ENCODE results near the gene HSPA1A.

The HSPA1A gene

GRCh38 chr6:31815025-31815838, at the start of gene HSPA1A, which contains the start of gene HSPA1L:
TSS of gene HSPA1A (plus strand) at chr6:31815543. CDS start at chr6:31815757, 214 bp downstream.
TSS of gene HSPA1L (minus strand) at chr6:31815283. CDS start at chr6:31811972, 3,311 bp downstream.
- in situ Hi-C loops (cut with MboI; ENCODE audit: low sequenced_read_pairs), result no loop called here

DNA sequence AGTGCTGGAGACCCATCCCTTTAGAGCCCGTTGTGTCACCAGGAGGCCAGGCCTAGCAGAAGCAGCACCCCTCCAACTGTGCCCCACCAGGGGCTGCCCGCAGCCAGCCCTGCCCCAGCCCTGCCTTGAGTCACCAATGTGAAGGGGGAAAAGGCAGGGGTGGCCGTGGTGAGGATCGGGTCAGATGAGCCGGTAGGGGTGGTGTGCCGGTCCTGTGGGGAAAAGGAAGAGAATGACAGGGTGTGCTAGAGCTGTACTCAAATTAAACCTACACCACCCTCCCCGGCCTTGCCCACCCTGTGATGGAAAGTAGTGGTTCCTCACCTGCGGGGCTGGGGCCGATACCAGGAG, 49.8 kb upstream of the HSPA1A start:
- in situ Hi-C loops (cut with MboI; ENCODE audit: low sequenced_read_pairs), result no loop called here

DNA sequence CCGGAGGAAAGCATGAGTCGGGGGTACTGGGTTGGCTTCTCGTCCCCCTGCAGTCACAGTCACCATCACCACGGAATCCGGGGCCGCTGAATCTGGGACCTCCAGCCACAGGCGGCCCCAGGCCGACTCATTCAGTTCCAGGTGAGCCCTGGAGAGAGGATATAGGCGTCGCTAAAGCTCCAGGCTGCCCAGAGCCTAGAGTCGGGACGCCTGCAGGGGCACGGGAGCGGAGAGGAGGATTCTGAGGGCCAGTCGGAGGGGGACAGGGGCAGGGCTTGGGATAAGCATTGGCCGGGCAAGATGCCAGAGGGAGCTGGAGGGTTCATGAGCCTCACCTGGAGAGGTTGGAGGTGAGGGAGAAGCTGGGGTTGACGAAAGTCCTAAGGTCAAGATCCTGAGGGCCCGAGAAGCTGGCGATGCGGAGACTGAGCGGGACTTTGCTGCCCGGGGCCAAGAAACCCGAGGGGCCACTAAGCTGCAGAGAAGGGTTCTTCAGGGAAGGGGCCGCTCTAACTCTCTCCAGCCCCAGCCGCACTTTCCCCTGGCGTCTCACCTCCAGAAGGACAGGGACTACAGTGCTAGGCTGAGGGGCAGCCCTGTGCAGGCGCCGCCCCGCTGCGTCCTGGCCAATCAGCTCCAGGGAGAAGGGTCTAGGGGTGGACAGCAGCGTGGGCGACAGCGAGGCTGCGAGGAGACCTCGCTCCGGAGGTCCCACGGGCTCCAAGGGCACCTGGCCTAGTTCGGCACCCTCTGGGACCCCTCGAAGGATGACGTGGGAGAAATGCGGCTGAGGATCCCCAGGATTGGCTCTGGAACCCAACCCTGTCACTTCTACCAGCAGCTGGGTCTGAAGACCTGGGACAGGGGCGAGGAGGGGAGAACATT, 49.2 kb upstream of the HSPA1A start:
- in situ Hi-C loops (cut with MboI; ENCODE audit: low sequenced_read_pairs), result no loop called here

- in situ Hi-C loops (cut with MboI; ENCODE audit: low sequenced_read_pairs), result no loop called here
Measured at GRCh38 chr6:31767096-31767645, 48.2 kb upstream of the HSPA1A start.

DNA sequence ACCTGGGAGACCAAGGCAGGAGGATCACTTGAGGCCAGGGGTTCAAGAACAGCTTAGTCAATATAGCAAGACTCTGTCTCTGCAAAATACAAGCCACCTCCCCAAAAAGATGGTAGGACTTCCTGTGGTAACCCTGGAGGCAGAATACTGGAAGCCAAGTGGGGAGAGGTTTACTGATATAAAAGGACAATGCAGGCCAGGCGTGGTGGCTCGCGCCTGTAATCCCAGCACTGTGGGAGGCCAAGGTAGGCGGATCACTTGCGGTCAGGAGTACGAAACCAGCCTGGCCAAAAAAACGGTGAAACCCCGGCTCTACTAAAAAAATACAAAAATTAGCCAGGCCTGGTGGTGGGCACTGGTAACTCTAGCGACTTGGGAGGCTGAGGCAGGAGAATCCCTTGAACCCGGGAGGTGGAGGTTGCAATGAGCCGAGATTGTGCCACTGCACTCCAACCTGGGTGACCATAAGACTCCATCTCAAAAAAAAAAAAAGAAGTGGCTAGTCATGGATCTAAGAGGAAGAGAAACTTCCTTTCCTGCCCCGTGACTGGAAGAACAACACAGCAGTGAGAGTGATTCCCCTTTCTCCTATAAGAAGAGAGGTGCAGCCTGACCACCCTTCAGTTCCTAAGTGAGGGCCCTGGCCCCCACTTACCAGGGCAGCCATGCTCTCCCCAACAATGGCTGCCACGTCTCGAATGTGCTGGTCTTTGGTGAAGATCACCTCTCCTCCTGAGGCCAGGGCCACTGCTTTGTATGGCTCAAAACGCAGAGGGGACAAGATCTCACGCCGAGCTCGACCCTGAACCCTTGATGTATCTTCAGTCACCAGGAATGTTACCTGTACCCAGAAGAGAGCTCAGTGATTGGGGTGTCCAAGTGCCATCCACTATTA, 46.7 kb upstream of the HSPA1A start:
- in situ Hi-C loops (cut with MboI; ENCODE audit: low sequenced_read_pairs), result no loop called here

DNA sequence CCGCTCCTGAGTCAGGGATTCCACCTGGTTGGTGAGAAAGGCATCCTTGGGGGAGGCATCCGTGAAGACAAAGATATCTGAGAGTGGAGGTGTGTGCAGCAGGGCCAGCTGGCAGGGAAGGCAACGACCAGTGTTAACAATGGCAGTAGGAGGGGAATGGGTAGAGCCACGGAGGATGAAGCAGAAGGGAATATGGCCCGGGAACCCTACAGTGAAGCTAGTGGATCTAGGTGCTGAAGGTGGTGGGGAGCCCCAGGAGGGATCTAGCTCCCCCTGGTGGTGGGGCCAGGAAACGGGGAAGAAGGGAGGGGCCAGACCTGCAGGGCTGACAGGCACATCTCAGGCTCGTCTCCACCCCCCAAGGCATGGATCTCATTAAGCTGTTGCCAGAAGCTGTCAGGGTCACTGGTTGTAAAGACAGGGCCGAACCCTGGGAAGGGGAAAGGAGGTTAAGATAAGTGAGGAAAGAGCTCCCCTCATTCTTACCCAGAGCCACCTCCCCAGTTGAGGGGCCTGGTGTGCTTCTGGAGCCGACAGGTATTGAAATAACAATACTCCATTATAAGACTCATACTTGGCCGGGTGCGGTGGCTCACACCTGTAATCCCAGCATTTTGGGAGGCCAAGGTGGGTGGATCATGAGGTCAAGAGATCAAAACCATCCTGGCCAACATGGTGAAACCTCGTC, 45.5 kb upstream of the HSPA1A start:
- in situ Hi-C loops (cut with MboI; ENCODE audit: low sequenced_read_pairs), result no loop called here

DNA sequence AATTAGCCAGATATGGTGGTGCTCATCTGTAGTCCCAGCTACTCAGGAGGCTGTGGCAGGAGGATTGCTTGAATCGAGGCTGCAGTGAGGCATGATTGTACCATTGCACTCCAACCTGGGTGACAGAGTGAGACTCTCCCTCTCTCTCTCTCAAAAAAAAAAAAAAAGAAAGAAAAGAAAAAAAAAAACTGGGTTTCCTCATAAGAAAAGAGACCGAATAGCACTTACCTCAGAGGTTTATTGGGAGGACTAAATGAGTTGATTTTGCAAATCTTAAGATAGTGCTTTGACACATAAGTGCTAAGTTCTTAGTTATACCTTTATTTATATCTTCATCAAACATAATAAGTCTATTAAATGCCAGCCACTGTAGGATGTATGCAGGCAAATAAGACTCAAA, 44.5 kb upstream of the HSPA1A start:
- in situ Hi-C loops (cut with MboI; ENCODE audit: low sequenced_read_pairs), result no loop called here

DNA sequence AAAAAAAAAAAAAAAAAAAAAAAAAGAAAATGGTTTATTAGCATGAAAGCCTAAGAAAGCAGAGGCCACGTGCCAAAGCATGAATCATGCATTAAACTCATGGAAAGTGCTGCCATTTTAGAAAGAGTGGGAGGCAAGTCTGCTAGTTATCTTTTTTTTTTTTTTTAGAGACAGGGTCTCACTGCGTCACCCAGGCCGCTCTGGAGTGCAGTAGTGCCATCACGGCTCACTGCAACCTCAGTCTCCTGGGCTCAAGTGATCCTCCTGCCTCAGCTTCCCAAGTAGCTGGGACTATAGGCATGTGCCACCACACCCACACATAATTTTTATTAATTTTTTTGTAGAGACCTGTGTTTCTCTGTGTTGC, 43.4 kb upstream of the HSPA1A start:
- in situ Hi-C loops (cut with MboI; ENCODE audit: low sequenced_read_pairs), result no loop called here

DNA sequence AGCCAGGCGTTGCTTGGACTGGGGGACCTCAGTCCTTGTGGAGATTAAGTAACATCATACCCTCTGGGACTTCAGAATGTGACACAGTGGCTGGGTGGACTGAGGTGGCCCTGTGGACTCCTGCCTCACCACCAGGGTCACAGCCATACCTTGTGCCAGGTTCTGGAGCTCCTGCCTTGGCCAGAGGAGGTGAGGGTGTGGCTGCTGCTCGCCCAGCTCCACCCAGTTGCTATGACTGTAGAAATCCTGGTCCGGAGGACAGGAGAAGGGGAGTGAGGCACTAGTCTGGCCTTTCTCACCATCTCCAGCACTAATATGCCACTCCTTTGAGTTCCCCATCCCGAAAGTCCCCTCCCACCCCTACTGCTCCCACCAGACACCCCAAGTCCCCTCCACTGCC, 40.2 kb upstream of the HSPA1A start:
- in situ Hi-C loops (cut with MboI; ENCODE audit: low sequenced_read_pairs), result no loop called here

GRCh38 chr6:31775633-31776484, 39.5 kb upstream of the HSPA1A start:
- in situ Hi-C loops (cut with MboI; ENCODE audit: low sequenced_read_pairs), result no loop called here

DNA sequence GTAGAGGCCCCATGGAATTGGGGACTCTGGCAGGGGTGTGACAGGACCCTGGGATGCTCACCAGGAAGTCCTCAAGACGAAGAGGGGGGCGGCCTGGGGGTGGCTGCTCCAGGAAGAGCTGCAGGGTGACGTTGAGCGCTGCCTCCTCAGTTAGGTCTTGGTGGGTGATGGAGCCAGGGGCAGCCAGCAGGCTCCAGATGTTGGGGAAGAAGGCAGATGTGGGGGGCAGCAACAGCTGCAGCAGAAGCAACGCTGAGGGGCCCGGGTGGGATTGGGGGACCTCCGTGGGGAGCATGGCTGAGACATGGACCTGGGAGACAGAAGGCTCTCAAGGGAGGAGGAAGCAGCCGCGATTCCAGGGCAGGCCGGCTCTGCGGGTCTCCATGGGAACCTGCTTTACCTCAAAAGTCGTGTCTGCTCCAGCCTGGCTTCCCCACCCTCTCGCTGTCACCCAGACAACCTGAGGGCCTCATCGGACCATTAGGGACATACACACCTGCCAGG, 38.8 kb upstream of the HSPA1A start:
- in situ Hi-C loops (cut with MboI; ENCODE audit: low sequenced_read_pairs), result no loop called here

DNA sequence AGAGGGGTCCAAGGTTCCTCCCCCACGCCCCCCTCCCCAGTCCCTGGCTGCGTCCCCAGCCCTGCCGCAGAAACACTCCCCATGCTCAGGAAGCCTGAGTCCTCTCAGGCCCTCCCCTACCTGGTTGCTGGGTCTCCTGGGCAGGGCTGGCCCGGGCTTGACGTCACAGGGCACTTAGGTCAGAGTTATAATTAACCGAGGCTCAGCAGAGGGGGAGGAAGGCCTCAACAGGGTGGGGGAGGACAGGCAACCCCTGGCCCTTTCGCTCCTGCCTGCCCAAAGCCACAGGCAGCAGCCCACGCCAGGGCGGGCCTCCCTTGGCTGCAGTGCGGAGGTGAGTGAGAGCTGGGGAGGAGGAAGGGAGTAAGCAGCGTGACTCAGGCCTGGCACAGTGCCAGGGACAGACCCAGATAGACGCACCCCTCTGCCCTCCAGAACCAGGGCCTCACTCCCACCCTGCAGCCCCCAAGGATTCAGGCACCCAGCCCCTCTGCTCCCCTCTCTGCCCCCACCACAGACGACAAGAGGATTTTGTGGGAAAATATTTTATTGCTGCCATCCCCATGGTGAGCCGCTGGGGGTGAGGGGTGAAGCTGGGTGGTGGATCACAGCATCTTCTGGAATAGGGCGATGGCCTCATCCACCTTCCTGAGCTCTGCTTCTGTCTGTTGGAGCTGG, 38.2 kb upstream of the HSPA1A start, which contains the start of gene VWA7:
VWA7 (minus strand) TSS at position 340 of the 678 bp plus-strand sequence. CDS start 549 bp downstream, outside the sequence.
- in situ Hi-C loops (cut with MboI; ENCODE audit: low sequenced_read_pairs), result no loop called here

DNA sequence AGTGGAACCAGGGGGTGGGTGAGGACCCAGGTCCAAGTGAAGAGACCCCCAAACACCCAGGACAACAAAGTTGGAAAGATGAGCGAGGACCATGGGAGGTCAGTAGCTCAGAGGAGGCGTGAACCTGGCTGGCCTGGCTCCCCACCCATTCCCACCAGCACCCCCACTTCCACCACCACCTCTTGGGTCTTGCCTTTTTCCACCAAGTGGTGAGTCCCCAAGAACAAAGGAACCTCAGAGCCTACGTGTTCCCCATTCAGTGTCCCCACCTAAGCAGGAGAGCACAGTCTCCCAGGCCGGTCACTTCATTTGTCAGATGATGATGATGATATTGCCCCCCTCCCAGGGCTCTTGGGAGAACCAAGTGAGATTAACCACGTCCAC, 37.7 kb upstream of the HSPA1A start:
- in situ Hi-C loops (cut with MboI; ENCODE audit: low sequenced_read_pairs), result no loop called here

DNA sequence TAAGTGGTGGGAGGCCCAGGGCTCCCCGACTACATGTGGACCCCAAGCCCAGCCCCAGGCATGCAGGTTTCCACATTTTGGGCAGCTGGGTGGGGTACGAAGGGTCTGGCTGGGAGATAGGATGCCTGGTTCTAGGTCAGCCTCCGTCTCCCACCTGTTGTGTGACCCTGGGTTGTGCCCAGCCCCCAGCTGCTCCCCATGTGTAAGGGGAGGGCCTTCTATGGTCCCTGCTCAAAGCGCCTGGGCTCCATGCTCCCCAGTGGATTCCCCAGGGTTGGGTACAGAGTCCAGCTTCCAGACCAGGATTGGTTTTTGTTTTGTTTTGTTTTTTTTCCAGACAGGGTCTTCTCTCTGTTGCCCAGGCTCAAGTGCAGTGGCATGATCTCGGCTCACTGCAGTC, 37.1 kb upstream of the HSPA1A start:
- in situ Hi-C loops (cut with MboI; ENCODE audit: low sequenced_read_pairs), result no loop called here

DNA sequence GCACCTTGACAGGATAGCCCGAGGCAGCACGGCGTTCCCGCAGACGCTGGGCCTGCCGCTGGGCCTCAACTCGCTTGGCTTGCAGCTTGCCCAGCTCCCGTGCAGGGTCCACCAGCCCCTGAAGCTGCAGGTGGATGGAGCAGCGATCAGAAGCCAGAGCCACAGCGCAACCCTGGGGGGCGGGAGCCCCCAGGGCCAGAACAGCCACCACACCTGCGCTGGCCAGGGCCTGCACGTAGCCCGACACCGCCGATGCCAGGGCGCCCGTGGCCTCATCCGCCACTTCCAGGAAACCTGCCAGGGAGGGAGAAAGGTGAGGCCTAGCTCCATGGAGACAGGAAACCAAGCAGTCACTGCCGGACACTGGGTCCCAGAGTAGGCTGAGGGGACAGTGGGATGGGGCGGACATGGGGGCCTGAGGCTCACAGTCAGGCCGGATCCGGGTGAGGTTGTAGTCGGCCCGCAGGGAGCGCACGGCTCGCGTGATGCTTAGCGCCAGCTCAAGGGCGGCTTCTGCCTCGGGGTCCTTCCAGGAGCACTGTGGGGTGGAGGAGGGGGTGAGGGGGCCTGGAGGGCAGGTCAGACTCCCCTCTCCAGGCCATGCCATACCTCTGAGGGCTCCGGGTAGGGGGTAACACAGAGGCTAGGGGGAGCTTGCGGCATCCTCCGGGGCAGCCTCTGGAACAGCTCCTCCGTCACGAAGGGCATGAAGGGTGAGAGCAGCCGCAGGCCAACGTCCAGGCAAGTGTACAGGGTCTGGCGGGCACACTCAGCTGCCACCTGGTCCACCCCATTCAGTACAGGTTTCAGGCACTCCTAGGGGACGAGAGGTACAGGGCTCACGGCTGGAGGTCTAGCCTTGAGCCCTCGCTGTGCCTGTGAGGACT, 36.1 kb upstream of the HSPA1A start:
- in situ Hi-C loops (cut with MboI; ENCODE audit: low sequenced_read_pairs), result no loop called here

GRCh38 chr6:31779908-31780307, 35.4 kb upstream of the HSPA1A start:
- in situ Hi-C loops (cut with MboI; ENCODE audit: low sequenced_read_pairs), result no loop called here

DNA sequence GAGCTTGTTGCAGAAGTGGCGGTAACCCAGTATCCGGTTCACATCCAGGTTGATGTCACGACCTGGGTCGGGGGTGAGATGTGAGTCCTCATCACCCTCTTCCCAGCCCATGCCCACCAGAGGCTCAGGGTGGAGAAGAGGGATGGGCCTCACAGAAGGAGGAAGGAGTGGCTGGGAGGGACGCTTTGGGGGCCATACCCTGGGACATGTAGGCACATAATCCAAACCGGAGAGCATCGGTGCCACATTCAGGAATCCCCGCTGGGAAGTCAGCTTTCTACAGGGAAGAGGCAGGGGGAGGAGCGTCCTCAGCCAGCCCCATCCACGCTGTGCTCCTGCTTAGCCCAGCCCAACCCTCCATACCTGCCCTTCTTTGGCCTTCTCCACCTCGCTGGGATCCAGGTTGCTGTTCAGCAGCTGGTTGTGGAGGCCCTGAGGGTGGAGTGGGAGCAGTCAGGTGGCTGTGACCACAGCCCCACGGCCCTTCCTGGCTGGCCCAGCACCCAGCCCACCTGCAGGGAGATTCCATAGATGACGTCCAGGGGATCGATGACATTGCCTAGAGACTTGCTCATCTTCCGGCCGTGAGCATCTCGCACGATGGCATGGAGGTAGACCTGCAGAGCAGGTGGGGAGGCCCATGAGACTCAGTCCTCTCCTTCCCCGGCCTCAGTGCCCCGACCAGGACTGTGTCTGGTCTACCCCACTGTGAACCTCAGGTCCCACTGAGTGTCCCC, 34.7 kb upstream of the HSPA1A start:
- in situ Hi-C loops (cut with MboI; ENCODE audit: low sequenced_read_pairs), result no loop called here

Measured in hTERT RPE-1 (cell line).